GM18519 (cell line): ENCODE results near the gene SPTLC3.

Source experiments
- ATAC-seq: cut with Tn5 transposase; IDR thresholded peaks from one replicate; pipeline ENCODE4 v1.9.1; 2021; ENCODE audit warnings: mild to moderate bottlenecking, moderate library complexity; ENCODE audit not compliant: unreplicated experiment, low FRiP score

SPTLC3 gene

GRCh38 chr20:13028673-13029072 is 19.9 kb downstream of the SPTLC3 start:
- no peak for ATAC-seq

- no peak for ATAC-seq
Observed at GRCh38 chr20:13029687-13030375, 21.1 kb downstream of the SPTLC3 start.

GRCh38 chr20:13031751-13032150 is 23.0 kb downstream of the SPTLC3 start:
- ATAC-seq = no peak

- no peak for ATAC-seq
Observed at GRCh38 chr20:13034115-13034514, 25.3 kb downstream of the SPTLC3 start.

- no peak for ATAC-seq
Observed at GRCh38 chr20:13034936-13035335, 26.2 kb downstream of the SPTLC3 start.

GRCh38 chr20:13035399-13036152 is 26.8 kb downstream of the SPTLC3 start:
- no peak for ATAC-seq

- ATAC-seq = no peak
Observed at GRCh38 chr20:13037727-13038126, 29.0 kb downstream of the SPTLC3 start.

GRCh38 chr20:13041574-13042457 is 33.0 kb downstream of the SPTLC3 start:
- no peak for ATAC-seq

- peak; percentile 69 for ATAC-seq
Observed at GRCh38 chr20:13042458-13042794, 33.7 kb downstream of the SPTLC3 start.

GRCh38 chr20:13046409-13046808 is 37.6 kb downstream of the SPTLC3 start:
- ATAC-seq = no peak

GRCh38 chr20:13054011-13054410 is 45.2 kb downstream of the SPTLC3 start:
- no peak for ATAC-seq

- no peak for ATAC-seq
Observed at GRCh38 chr20:13058666-13059389, 50.1 kb downstream of the SPTLC3 start.

- ATAC-seq = no peak
Observed at GRCh38 chr20:13059398-13060136, 50.8 kb downstream of the SPTLC3 start.

GRCh38 chr20:13060327-13060726 is 51.6 kb downstream of the SPTLC3 start:
- no peak for ATAC-seq

GRCh38 chr20:13061381-13061780 is 52.6 kb downstream of the SPTLC3 start:
- ATAC-seq = no peak

GRCh38 chr20:13062789-13063188 is 54.0 kb downstream of the SPTLC3 start:
- ATAC-seq = no peak

- ATAC-seq = no peak
Observed at GRCh38 chr20:13068336-13068735, 59.6 kb downstream of the SPTLC3 start.

GRCh38 chr20:13081877-13082276 is 73.1 kb downstream of the SPTLC3 start:
- no peak for ATAC-seq

GRCh38 chr20:13082378-13082777 is 73.6 kb downstream of the SPTLC3 start:
- no peak for ATAC-seq

- no peak for ATAC-seq
Observed at GRCh38 chr20:13085275-13085674, 76.5 kb downstream of the SPTLC3 start.
